Thymus (tissue), 2 donors: Measurements from ENCODE around the gene LDAF1. TPM values are rescaled to one million over a fixed set of nuclear protein-coding genes. Genes with fewer than 3 reads are reported as not detected.

Experiments
- polyA plus RNA-seq: library from polyadenylated mRNA; stranded (reverse); fragments of 200-250 nt; gene quantifications from one replicate; pipeline ENCODE4 v1.2.3, GENCODE V29; 2013
- total RNA-seq: library from RNA; stranded (reverse); fragments of 120-200 nt; gene quantifications from one replicate; pipeline ENCODE4 v1.2.4, GENCODE V29; 2013
- donor health status: healthy.

LDAF1 gene
- total and polyA plus RNA-seq, 2 donors = 9.7 to 18.8 TPM

Other genes starting within 250 kb of the LDAF1 start
- gene DNAH3, start 7.8 kb upstream of the LDAF1 start, total RNA-seq = 0.09 TPM
- gene DNAH3, start 7.8 kb upstream of the LDAF1 start, polyA plus RNA-seq = 0.30 TPM
- gene ZP2, start 52.9 kb downstream of the LDAF1 start, total RNA-seq = 0.05 TPM
- gene ZP2, start 52.9 kb downstream of the LDAF1 start, polyA plus RNA-seq = 0.16 TPM
- gene ANKS4B, start 75.0 kb downstream of the LDAF1 start, total RNA-seq = under 0.01 TPM
- gene ANKS4B, start 75.0 kb downstream of the LDAF1 start, polyA plus RNA-seq = 0.02 TPM
- 0.33 TPM for gene CRYM, start 119.6 kb downstream of the LDAF1 start, total RNA-seq
- 0.87 TPM for gene CRYM, start 119.6 kb downstream of the LDAF1 start, polyA plus RNA-seq